ENCODE measurements around the gene MT1X. TPM values are rescaled to one million over a fixed set of nuclear protein-coding genes. Genes with fewer than 3 reads are reported as not detected.

MT1X gene
- polyA plus RNA-seq, 1 donor (not counting 4 experiments of a cell fraction or from before 2014, with no cell fraction given) = 58.3 TPM

GRCh38 chr16:56722200-56722842 is 40.1 kb downstream of the MT1X start:
- Histone ChIP-seq H3K9ac (ENCODE audit: control insufficient read depth, extremely low read depth, insufficient read depth, low read length) (no peak overlapping the region), H3K4me2 (ENCODE audit: control insufficient read depth, extremely low read depth, insufficient read depth, low read depth, low read length) (no peak overlapping the region), H3K9me1 (ENCODE audit: control insufficient read depth, extremely low read depth, insufficient read depth, low read length) (no peaks in the 10 kb centered on the region), H3K79me2 (ENCODE audit: control insufficient read depth, insufficient read depth, low read length) (no peaks in the 10 kb centered on the region), H3K4me3 (ENCODE audit: control insufficient read depth in 2 of 3, extremely low read depth in 1 of 3, insufficient read depth in 2 of 3, low read depth in 1 of 3, low read length in 3 of 3) (no peak overlapping the region), H2AFZ (ENCODE audit: control insufficient read depth, low read length) (no peak overlapping the region), H3K4me1 (ENCODE audit: control insufficient read depth, extremely low read depth, insufficient read depth, low read length) (no peaks in the 10 kb centered on the region), H3K27me3 (ENCODE audit: control insufficient read depth, extremely low read depth, insufficient read depth, low read length) (no peaks in the 10 kb centered on the region), H3K36me3 (ENCODE audit: control insufficient read depth in 2 of 2, extremely low read depth in 1 of 2, insufficient read depth in 2 of 2, low read length in 2 of 2) (no peaks in the 10 kb centered on the region), H3K27ac (ENCODE audit: control insufficient read depth, insufficient read depth, low read length) (no peak overlapping the region), H3K9me3 (ENCODE audit: control insufficient read depth, low read depth, low read length) (no peaks in the 10 kb centered on the region), H4K20me1 (ENCODE audit: control insufficient read depth, extremely low read depth, insufficient read depth, low read length) (no peaks in the 10 kb centered on the region)
- DNase-seq (ENCODE audit: low read depth, low spot score) (no peak), FAIRE-seq (no peak)
- dilution Hi-C loops (cut with MboI; ENCODE audit: extremely low pct_ligation_motif_present, low sequenced_read_pairs) = no loop called here
- TF ChIP-seq EZH2 (IDR thresholded peaks at IDR 0.05; ENCODE audit: low read length) (no peak), CTCF (optimal IDR thresholded peaks at IDR 0.05 in 1 of 3, IDR thresholded peaks at IDR 0.05 in 1 of 3, conservative IDR thresholded peaks at IDR 0.05 in 1 of 3; ENCODE audit: extremely low read depth in 1 of 3, insufficient read depth in 2 of 3, low read length in 3 of 3) (no peak)

- H3K9me1 ChIP-seq (ENCODE audit: control insufficient read depth, extremely low read depth, insufficient read depth, low read length) = no peaks in the 10 kb centered on the region
- DNase-seq (ENCODE audit: low read depth, low spot score) (no peak), FAIRE-seq (no peak)
- H3K9me3 ChIP-seq (ENCODE audit: control insufficient read depth, low read depth, low read length) = no peaks in the 10 kb centered on the region
- TF ChIP-seq CTCF (optimal IDR thresholded peaks at IDR 0.05 in 1 of 3, IDR thresholded peaks at IDR 0.05 in 1 of 3, conservative IDR thresholded peaks at IDR 0.05 in 1 of 3; ENCODE audit: extremely low read depth in 1 of 3, insufficient read depth in 2 of 3, low read length in 3 of 3) = no peak
- TF ChIP-seq EZH2 (IDR thresholded peaks at IDR 0.05; ENCODE audit: low read length) = no peak
- H3K27ac ChIP-seq (ENCODE audit: control insufficient read depth, insufficient read depth, low read length) = no peak overlapping the region
- no peaks in the 10 kb centered on the region for H3K27me3 ChIP-seq (ENCODE audit: control insufficient read depth, extremely low read depth, insufficient read depth, low read length)
- H3K36me3 ChIP-seq (ENCODE audit: control insufficient read depth in 2 of 2, extremely low read depth in 1 of 2, insufficient read depth in 2 of 2, low read length in 2 of 2) = no peaks in the 10 kb centered on the region
- no peaks in the 10 kb centered on the region for H3K79me2 ChIP-seq (ENCODE audit: control insufficient read depth, insufficient read depth, low read length)
- H2AFZ ChIP-seq (ENCODE audit: control insufficient read depth, low read length) = no peak overlapping the region
- peaks cover 6% of the 10 kb centered on the region for H3K4me1 ChIP-seq (ENCODE audit: control insufficient read depth, extremely low read depth, insufficient read depth, low read length)
- H3K4me3 ChIP-seq (ENCODE audit: control insufficient read depth in 2 of 3, extremely low read depth in 1 of 3, insufficient read depth in 2 of 3, low read depth in 1 of 3, low read length in 3 of 3) = no peak overlapping the region
- H4K20me1 ChIP-seq (ENCODE audit: control insufficient read depth, extremely low read depth, insufficient read depth, low read length) = no peaks in the 10 kb centered on the region
- H3K4me2 ChIP-seq (ENCODE audit: control insufficient read depth, extremely low read depth, insufficient read depth, low read depth, low read length) = no peak overlapping the region
- no peak overlapping the region for H3K9ac ChIP-seq (ENCODE audit: control insufficient read depth, extremely low read depth, insufficient read depth, low read length)
- dilution Hi-C loops (cut with MboI; ENCODE audit: extremely low pct_ligation_motif_present, low sequenced_read_pairs) = no loop called here
These were observed 41.9 kb downstream of the MT1X start for GRCh38 chr16:56724191-56724590.
